Right cardiac atrium (tissue), 5 donors: ENCODE results near the gene NFIC. TPM values are rescaled to one million over a fixed set of nuclear protein-coding genes. Genes with fewer than 3 reads are reported as not detected.

ENCODE experiments used
- ATAC-seq, 2 donors: fragments of 200-7000 bp; cut with Tn5 transposase; one replicate each; pipeline versions ENCODE4 v1.8.0 to v1.9.1; 2020; ENCODE audit warnings: moderate library complexity in 2 of 2, mild to moderate bottlenecking in 1 of 2
- DNase-seq, 3 donors: peaks; one replicate each; pipeline ENCODE4 v3.0.0-alpha.2; 2020
- H3K27ac ChIP-seq: one replicate; pipeline ENCODE4 v1.5.1; 2013; ENCODE audit warnings: mild to moderate bottlenecking, low read length, control low read depth, moderate library complexity
- H3K27me3 ChIP-seq: one replicate; pipeline ENCODE4 v1.6.1; 2013; ENCODE audit not compliant: control insufficient read depth, insufficient read depth
- H3K4me1 ChIP-seq: one replicate; pipeline ENCODE4 v1.6.1; 2013; ENCODE audit warnings: low read length; ENCODE audit not compliant: control insufficient read depth, insufficient read depth
- H3K4me3 ChIP-seq: one replicate; pipeline ENCODE4 v1.5.1; 2013; ENCODE audit warnings: low read length, control low read depth
- H3K9me3 ChIP-seq: one replicate; pipeline ENCODE4 v1.6.1; 2013; ENCODE audit warnings: low read length; ENCODE audit not compliant: control insufficient read depth
- WGBS: extraction: QIAGEN DNeasy Blood & Tissue Kit; methylation state at CpG from one replicate; pipeline ENCODE4 v1.1.7; 2013; 5-methylcytosine and 5-hydroxymethylcytosine counted together
- intact Hi-C, 4 donors: fragments of 100-400 bp; cut with DNase I; formaldehyde crosslinking; loops; one replicate each; pipeline versions ENCODE4 v1.11.0 to v1.14.0; 2022 to 2023
- polyA plus RNA-seq: library from polyadenylated mRNA; stranded (reverse); fragments of 200-250 nt; gene quantifications from one replicate; pipeline ENCODE4 v1.2.3, GENCODE V29; 2013
- total RNA-seq, 4 donors: library from RNA; stranded (reverse); fragmentation: NEBNext Ultra II Directional; extraction: Animal tissue kit (Norgen Biotek cat#: 25700); gene quantifications; one replicate each; pipeline ENCODE4 v1.2.1, GENCODE V29; 2021
- donor health status: healthy with polysubstance abuse.
- donor health status: DM: no; HTN: yes; CAD: no.
- donor health status: DM: no; HTN: no; CAD: no.
- donor health status: DM: no; HTN: yes; CAD: no; lungs with severe emphysema.
- donor health status: DM: yes; HTN: yes; CAD: no.

The NFIC gene
- total and polyA plus RNA-seq, 5 donors: 175 to 223 (median 186) TPM

DNA sequence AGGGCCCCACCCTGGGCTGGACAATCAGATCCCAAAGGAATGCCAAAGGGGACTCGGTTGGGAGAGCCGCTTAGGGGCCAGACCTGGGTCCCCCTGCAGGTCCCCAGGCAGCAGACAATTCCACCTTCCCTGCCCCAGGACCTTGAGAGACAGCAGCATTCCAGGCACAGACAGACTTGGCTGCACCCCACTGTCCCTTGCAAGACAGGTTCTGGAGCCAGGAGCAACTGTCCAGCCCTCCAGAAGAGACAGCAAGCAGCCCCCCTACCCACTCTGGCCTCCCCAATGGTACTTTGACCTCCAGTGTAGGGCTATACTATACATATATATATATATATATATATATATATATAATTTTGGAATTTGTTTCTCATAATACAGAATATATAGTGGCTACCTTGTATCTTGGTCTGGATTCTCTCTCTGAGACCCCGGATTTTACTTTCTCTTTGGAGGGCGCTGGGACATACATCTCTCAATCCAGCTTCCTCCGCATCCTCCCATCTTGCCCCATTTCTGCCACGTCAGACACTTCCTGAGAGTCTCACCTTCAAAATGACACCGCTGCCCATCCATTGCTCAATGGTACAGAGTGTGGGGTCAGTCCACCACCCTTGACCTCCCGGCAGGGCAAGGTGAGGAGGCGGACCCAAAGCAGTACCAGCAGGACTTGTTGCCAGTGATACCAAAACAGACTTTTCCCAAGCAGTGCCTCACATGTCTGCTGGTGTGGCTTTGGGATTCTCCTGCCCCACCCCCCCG lies 101.2 kb downstream of the NFIC start:
- WGBS: 86% methylated on average over 10 of the region's 10 CpGs
- H3K27ac ChIP-seq: no peak overlapping the region
- DNase-seq (peak in 1 of 3 donors; percentile 60), ATAC-seq (no peak)
- no peak overlapping the region for H3K4me3 ChIP-seq
- H3K27me3 ChIP-seq: no peaks in the 10 kb centered on the region
- intact Hi-C loops: loop anchor here in 2 of 4 donors (2.0 to 5.0 kb wide), 2 partner anchors 35 to 141 kb away; no protein-coding TSS in a partner anchor
- H3K9me3 ChIP-seq: no peaks in the 10 kb centered on the region
- H3K4me1 ChIP-seq: no peaks in the 10 kb centered on the region

DNA sequence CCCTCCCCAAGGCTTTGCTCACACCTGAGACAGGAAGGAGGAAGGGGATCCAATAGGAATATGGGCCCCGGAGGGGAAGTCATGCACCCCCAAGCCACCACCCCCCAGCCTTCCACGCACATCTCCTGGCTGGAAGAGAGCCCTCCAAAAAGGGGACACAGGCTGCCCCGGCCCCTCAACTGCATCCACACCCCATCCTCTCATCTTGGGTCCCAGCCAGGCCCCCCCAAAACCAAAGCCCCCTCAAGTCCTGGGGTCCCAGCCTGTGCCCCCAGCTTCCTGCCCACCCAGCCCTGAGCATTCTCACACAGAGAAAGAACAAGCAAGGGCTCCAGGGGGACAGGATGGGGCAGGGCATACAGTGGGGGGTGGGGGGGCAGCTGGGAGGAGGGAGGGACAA lies 101.8 kb downstream of the NFIC start:
- H3K4me1 ChIP-seq: no peaks in the 10 kb centered on the region
- no peak overlapping the region for H3K4me3 ChIP-seq
- H3K9me3 ChIP-seq: no peaks in the 10 kb centered on the region
- DNase-seq: peak in 1 of 3 donors; percentile 22
- H3K27me3 ChIP-seq: no peaks in the 10 kb centered on the region
- 78% methylated on average over 3 of the region's 3 CpGs for WGBS
- no peak for ATAC-seq
- H3K27ac ChIP-seq: no peak overlapping the region
- intact Hi-C loops: loop anchor here in 2 of 4 donors (2.0 to 5.0 kb wide), 2 partner anchors 36 to 141 kb away; no protein-coding TSS in a partner anchor

DNA sequence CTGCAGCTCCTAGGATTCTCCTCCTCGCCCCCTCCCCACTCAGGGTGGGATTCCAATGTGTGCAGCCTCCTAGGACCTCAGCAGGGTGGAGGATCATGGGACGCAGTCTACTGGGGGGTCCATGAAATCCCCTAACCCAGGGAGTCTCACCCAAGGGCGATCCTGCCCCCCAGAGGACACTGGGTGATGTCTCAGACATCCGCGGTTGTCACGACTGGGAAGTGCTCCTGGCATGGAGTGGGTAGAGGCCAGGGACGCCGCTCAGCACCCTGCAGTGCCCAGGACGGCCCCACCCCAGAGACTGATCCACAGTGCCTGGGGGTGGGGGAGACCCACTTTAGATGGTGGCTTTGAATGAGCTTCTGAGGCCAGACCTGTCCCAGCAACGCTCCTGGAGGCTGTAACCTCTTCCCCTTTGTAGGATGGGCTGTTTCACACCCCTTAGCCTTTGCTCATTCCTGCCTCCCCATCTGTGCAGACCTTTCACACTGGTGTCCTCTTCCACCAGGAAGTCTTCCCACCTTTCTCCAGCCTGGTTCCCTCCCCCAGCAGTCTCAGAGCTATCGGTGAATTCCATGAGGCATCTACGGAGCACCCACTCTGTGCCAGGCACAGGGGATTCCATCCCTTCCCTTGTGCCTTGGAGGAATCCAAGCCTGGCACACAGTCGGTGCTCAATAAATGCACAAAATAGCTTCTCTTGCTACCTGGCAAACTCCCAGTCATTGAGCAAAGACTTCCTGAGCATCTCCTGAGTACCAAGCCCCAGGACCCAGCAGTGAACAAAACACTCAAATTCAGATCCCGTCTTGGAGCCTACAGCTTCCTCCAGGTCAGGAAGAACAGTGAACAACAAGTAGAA lies 103.5 kb downstream of the NFIC start:
- no peak overlapping the region for H3K4me3 ChIP-seq
- H3K9me3 ChIP-seq: no peaks in the 10 kb centered on the region
- no peaks in the 10 kb centered on the region for H3K27me3 ChIP-seq
- H3K4me1 ChIP-seq: no peaks in the 10 kb centered on the region
- no peak overlapping the region for H3K27ac ChIP-seq
- DNase-seq: no peak
- ATAC-seq: peak in 1 of 2 donors; percentile 2
- intact Hi-C loops: loop anchor here in 2 of 4 donors (2.0 to 5.0 kb wide), 3 partner anchors 38 to 143 kb away; no protein-coding TSS in a partner anchor
- WGBS: 42% methylated on average over 14 of the region's 14 CpGs

DNA sequence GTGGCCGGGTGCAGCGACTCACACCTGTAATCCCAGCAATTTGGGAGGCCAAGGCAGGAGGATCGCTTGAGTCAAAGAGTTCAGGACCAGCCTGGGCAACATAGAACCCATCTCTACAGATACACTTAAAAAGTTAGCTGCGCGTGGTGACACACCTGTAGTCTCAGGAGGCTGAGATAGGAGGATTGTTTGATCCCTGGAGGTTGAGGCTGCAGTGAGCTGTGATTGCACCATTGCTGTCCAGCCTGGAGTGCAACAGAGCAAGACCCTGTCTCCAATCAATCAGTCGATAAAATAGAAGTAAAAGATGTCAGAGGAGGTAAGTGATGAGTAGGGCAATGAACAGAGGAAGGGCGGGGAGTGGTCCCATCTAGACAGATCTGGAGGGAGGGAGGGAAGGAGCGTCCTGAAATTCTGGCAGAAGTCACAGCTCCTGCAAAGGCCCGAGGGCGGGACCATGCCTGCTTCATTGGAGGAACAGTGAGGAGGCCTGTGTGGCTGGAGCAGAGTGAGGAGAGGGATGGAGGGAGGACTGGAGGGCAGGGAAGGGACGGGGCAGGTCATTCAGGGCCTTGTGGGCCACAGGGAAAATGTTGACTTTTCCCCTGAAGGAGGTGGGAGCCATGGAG lies 104.2 kb downstream of the NFIC start:
- 66% methylated on average over 11 of the region's 11 CpGs for WGBS
- no peak overlapping the region for H3K4me3 ChIP-seq
- no peak overlapping the region for H3K27ac ChIP-seq
- intact Hi-C loops: loop anchor here in 1 of 4 donors (5.0 kb wide), 1 partner anchor 143 kb away; no protein-coding TSS in a partner anchor
- ATAC-seq (peak; percentile 1 to 5), DNase-seq (no peak)
- H3K27me3 ChIP-seq: no peaks in the 10 kb centered on the region
- no peaks in the 10 kb centered on the region for H3K4me1 ChIP-seq
- H3K9me3 ChIP-seq: no peaks in the 10 kb centered on the region

DNA sequence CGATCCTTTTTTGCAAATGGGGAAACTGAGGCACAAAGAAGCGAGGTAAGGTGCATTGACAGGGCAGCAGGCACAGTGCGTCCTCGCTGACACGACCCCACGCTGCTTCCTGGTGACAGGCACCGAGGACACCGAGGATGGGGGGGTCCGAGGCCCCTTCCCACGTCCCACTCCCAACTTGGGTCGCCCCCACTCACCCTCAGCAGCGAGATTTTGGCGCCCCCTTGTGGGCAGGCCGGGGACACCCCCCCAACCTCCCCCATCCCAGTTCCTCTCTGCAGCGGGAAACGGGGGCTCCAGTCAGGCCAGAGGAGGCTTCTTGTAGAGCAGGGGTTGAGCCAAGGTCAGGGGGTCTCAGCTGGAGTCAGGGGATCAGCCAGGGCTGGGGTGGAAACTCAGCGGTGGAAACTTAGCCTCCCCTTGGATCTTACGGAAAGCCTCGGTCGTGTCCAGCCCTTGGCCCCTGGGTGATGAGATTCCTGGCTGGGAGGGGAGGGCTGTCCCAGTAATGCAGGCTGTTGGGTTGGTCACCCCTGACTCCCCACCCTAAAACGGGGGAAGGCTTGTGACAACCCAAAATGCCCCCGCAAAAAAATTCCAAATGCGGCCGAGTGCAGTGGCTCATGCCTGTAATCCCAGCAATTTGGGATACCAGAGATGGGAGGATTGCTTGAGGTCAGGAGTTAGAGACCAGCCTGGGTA lies 105.7 kb downstream of the NFIC start:
- intact Hi-C loops: loop anchor here in 3 of 4 donors (2.0 to 5.0 kb wide), 2 partner anchors 145 to 147 kb away; no protein-coding TSS in a partner anchor
- ATAC-seq: peak; percentile 45 to 61
- WGBS: 25% methylated on average over 24 of the region's 24 CpGs
- peak; percentile 51 to 81 (median 74) for DNase-seq
- Histone ChIP-seq H3K27ac (no peak overlapping the region), H3K4me3 (no peak overlapping the region), H3K4me1 (no peaks in the 10 kb centered on the region), H3K27me3 (no peaks in the 10 kb centered on the region), H3K9me3 (no peaks in the 10 kb centered on the region)

DNA sequence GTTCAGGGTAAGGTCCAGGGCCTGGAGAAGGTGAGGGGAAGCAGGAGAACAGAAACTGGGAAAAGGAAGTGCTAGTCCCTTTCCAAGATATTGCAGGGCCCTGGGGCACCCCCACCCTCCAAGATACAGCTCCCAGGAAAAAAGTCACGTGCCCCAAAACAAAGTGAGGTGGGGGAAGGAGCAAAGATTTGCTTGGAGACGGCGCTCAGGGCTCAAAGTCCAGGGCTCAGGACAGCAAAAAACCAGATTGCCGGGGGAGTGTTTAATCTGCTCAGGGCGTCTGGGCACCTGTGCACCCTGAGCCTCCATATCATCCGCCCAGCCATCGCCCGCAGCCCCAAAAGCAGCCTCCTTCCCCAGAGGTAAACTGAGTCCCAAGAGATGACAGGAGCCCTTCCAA lies 107.6 kb downstream of the NFIC start:
- ATAC-seq: no peak
- 76% methylated on average over 8 of the region's 8 CpGs for WGBS
- H3K27ac ChIP-seq: no peak overlapping the region
- no peak for DNase-seq
- H3K4me3 ChIP-seq: no peak overlapping the region
- intact Hi-C loops: loop anchor here in 1 of 4 donors (5.0 kb wide), 1 partner anchor 147 kb away; no protein-coding TSS in a partner anchor
- H3K27me3 ChIP-seq: no peaks in the 10 kb centered on the region
- H3K9me3 ChIP-seq: no peaks in the 10 kb centered on the region
- no peaks in the 10 kb centered on the region for H3K4me1 ChIP-seq

DNA sequence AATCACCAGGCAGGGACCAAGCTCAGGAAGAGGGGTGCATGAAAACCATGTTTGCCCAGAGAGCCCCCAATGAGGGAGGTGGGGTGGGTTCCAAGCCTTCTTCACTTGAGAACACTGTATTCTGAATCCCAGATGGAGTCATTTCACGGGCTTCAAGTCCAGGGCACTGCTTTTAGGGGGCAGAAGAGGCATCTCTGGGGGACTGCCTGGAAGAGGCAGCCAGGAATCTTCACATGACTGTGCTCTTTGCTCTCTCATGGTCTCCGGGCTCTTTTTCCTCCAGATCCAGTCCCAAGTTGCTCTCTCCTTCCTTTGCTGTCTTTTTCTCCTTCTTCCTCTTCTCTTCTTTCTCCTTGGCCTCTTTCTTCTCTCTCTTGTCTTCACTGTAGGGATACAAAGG lies 108.2 kb downstream of the NFIC start:
- Histone ChIP-seq H3K4me1 (no peaks in the 10 kb centered on the region), H3K9me3 (no peaks in the 10 kb centered on the region), H3K4me3 (no peak overlapping the region), H3K27ac (no peak overlapping the region), H3K27me3 (no peaks in the 10 kb centered on the region)
- ATAC-seq: no peak
- intact Hi-C loops: loop anchor here in 2 of 4 donors (5.0 kb wide), 2 partner anchors 147 to 167 kb away; no protein-coding TSS in a partner anchor
- WGBS: 68% methylated on average over 2 of the region's 2 CpGs
- no peak for DNase-seq

DNA sequence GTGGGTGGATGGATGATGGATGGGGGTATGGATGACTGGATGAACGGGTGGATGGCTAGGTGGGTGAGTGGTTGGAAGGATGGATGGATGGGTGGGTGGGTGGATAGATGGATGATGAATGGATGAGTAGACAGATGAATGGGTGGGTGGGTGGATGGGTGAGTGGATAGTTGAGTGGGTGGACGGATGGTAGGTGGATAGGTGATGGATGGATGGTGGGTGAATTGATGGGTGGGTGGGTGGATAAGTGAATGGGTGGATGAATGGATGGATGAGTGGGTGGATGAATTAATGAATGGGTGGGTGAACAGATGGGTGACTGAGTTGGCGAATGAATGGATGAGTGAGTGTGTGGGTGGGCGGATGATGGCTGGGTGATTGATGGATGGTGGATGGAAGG lies 109.1 kb downstream of the NFIC start:
- DNase-seq: no peak

DNA sequence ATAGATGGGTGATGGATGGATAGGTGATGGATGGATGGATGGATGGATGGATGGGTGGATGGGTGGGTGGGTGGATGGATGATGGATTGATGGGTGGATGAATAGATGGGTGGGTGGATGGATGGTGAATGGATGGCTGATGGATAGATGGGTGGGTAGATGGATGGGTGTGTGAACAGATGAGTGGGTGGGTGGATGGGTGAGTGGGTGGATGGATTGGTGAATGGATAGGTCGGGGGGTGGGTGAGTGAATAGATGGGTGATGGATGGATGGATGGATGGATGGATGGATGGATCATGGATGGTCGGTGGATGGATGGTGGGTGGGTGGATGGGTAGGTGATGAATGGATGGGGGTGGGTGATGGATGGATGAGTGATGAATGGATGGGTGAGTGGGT lies 110.4 kb downstream of the NFIC start:
- Histone ChIP-seq H3K27me3 (no peaks in the 10 kb centered on the region), H3K9me3 (no peaks in the 10 kb centered on the region), H3K4me1 (no peaks in the 10 kb centered on the region), H3K27ac (no peak overlapping the region), H3K4me3 (no peak overlapping the region)
- WGBS: 83% methylated on average over 2 of the region's 2 CpGs
- ATAC-seq (no peak), DNase-seq (no peak)
- intact Hi-C loops: loop anchor here in 1 of 4 donors (5.0 kb wide), 1 partner anchor 170 kb away; no protein-coding TSS in a partner anchor

More for the DNA sequence above, 109.1 kb downstream of the NFIC start:
- no peaks in the 10 kb centered on the region for H3K27me3 ChIP-seq
- H3K4me1 ChIP-seq: no peaks in the 10 kb centered on the region
- no peak for ATAC-seq
- H3K27ac ChIP-seq: no peak overlapping the region
- 88% methylated on average over 4 of the region's 4 CpGs for WGBS
- intact Hi-C loops: loop anchor here in 1 of 4 donors (5.0 kb wide), 1 partner anchor 168 kb away; no protein-coding TSS in a partner anchor
- H3K4me3 ChIP-seq: no peak overlapping the region
- no peaks in the 10 kb centered on the region for H3K9me3 ChIP-seq

DNA sequence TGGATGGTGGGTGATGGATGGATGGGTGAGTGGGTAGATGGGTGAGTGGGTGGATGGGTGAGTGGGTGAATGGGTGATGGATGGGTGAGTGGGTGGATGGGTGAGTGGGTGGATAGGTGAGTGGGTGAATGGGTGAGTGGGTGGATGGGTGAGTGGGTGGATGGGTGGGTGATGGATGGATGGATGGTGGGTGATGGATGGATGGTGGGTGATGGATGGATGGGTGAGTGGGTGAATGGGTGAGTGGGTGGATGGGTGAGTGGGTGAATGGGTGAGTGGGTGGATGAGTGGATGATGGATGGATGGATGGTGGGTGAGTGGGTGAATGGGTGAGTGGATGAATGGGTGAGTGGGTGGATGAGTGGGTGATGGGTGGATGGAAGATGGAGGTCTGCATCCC lies 111.1 kb downstream of the NFIC start:
- Histone ChIP-seq H3K9me3 (no peaks in the 10 kb centered on the region), H3K4me3 (no peak overlapping the region), H3K27me3 (no peaks in the 10 kb centered on the region), H3K4me1 (no peaks in the 10 kb centered on the region), H3K27ac (no peak overlapping the region)
- intact Hi-C loops: loop anchor here in 1 of 4 donors (5.0 kb wide), 1 partner anchor 170 kb away; no protein-coding TSS in a partner anchor
- DNase-seq: no peak
- no peak for ATAC-seq
